Kidney (tissue), 14 donors: ENCODE data around the gene SENP3. TPM values are rescaled to one million over a fixed set of nuclear protein-coding genes. Genes with fewer than 3 reads are reported as not detected.
A peak's percentile ranks its signal among the peaks of the same experiment; 100 is the strongest.

Experiments
- DNase-seq, 5 donors: peaks; one replicate each; pipeline ENCODE4 v3.0.0-alpha.2; 2013 to 2020
- FAIRE-seq: peaks from 2 replicates; lab custom pipeline; 2012; peaks lifted over from hg19 to GRCh38; lab: Jason Lieb, UNC
- H3K27ac ChIP-seq, 2 donors: one replicate each; pipeline ENCODE4 v1.7.0; 2013; ENCODE audit warnings: low read depth in 2 of 2, low read length in 2 of 2, inconsistent platforms in 1 of 2
- H3K27me3 ChIP-seq: one replicate; pipeline ENCODE4 v1.7.1; 2013; ENCODE audit warnings: low read length, inconsistent platforms; ENCODE audit not compliant: control insufficient read depth, insufficient read depth
- H3K36me3 ChIP-seq, 3 donors: one replicate each; pipeline versions ENCODE4 v1.7.0 to v1.7.1; 2013; ENCODE audit warnings: low read length in 3 of 3, control low read depth in 1 of 3, inconsistent platforms in 1 of 3; ENCODE audit not compliant: insufficient read depth in 3 of 3, control insufficient read depth in 2 of 3
- H3K4me1 ChIP-seq, 3 donors: one replicate each; pipeline versions ENCODE4 v1.7.0 to v1.7.1; 2013; ENCODE audit warnings: low read length in 3 of 3, inconsistent platforms in 1 of 3, low read depth in 1 of 3; ENCODE audit not compliant: control insufficient read depth in 2 of 3, insufficient read depth in 2 of 3
- H3K4me3 ChIP-seq, 3 donors: one replicate each; pipeline versions ENCODE4 v1.7.0 to v1.8.1; 2013; ENCODE audit warnings: low read length in 3 of 3, control low read depth in 1 of 3, inconsistent platforms in 1 of 3
- H3K9ac ChIP-seq, 3 donors: one replicate each; pipeline versions ENCODE4 v1.7.0 to v1.7.1; 2013; ENCODE audit warnings: low read length in 3 of 3, control low read depth in 1 of 3, inconsistent platforms in 1 of 3
- H3K9me3 ChIP-seq, 3 donors: one replicate each; pipeline versions ENCODE4 v1.7.0 to v1.7.1; 2013; ENCODE audit warnings: low read length in 3 of 3, control low read depth in 1 of 3, inconsistent platforms in 1 of 3; ENCODE audit not compliant: control insufficient read depth in 2 of 3, insufficient read depth in 1 of 3
- intact Hi-C: fragments of 100-400 bp; cut with DNase I; formaldehyde crosslinking; loops from one replicate; pipeline ENCODE4 v1.11.1; 2022
- polyA plus RNA-seq: library from polyadenylated mRNA; stranded (reverse); fragments of 350-450 nt; fragmentation: Illumina TruSeq; extraction: RNeasy Lipid Tissue Mini Kit (QIAGEN cat#74804); gene quantifications from one replicate; pipeline ENCODE4 v1.2.3, GENCODE V29; 2014; ENCODE audit warnings: low read depth, low replicate concordance; ENCODE audit not compliant: insufficient read depth
- total RNA-seq: library from RNA; stranded (reverse); fragmentation: NEBNext Ultra II Directional; extraction: Animal tissue kit (Norgen Biotek cat#: 25700); gene quantifications from one replicate; pipeline ENCODE4 v1.2.1, GENCODE V29; 2021
- TF ChIP-seq, protein P1 (sequence below): IDR thresholded peaks from 3 replicates; pipeline ENCODE4 v1.5.1; 2012; ENCODE audit warnings: mild to moderate bottlenecking, moderate library complexity, borderline replicate concordance; ENCODE audit not compliant: insufficient read depth; ENCODE audit errors: extremely low read depth
- donor health status: control.
- donor health status: control.
- donor health status: control.
- donor health status: control.
- donor health status: control.
- donor health status: DM: yes; HTN: yes; CAD: no.
- donor health status: Normal renal cell carcinoma (clear cell type).

SENP3 gene
- total and polyA plus RNA-seq, 2 donors from 2014 or later: 43.5 to 50.3 TPM

DNA sequence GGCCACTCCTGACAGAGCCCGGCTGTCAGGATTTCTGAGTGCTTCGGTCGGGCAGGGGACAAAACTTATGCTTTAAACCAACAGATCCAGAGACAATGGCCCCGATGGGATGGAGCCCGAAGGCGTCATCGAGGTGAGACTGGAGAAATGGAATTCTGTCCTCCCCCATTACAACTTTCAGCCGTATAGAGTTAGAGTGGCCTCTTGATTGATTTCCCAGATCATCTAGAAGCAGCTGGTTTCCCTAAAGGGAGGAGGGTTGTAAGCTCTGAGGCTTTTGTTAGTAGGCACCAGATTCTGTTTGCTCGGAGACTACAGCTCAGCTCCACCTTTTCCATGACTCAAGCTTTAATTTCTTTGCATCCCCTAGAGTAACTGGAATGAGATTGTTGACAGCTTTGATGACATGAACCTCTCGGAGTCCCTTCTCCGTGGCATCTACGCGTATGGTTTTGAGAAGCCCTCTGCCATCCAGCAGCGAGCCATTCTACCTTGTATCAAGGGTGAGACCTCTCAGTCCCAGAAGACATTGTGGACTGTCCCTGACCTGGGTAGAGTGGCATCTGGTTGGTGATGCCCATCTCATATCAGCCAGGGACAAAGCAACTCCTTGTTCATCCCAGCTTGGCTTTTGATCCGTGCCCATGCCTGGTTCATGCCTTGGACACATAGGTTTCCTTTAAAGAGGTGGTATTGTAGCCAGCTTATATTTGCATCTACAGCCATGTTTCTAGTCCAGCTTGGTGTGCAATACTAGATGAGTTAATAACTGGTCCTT lies 12.6 kb downstream of the SENP3 start:
- Histone ChIP-seq H3K27ac (peak overlapping the region; percentile 97 to 98), H3K4me1 (peaks cover 9 to 28% (median 18%) of the 10 kb centered on the region in 3 donors), H3K36me3 (peaks cover 33 to 66% (median 50%) of the 10 kb centered on the region in 3 donors), H3K9me3 (no peaks in the 10 kb centered on the region), H3K9ac (peak overlapping the region; percentile 15 to 30 (median 19)), H3K27me3 (no peaks in the 10 kb centered on the region), H3K4me3 (peak overlapping the region; percentile 59 to 90 (median 74))
- DNase-seq (no peak), FAIRE-seq (no peak)
- TF ChIP-seq, protein P1, sequence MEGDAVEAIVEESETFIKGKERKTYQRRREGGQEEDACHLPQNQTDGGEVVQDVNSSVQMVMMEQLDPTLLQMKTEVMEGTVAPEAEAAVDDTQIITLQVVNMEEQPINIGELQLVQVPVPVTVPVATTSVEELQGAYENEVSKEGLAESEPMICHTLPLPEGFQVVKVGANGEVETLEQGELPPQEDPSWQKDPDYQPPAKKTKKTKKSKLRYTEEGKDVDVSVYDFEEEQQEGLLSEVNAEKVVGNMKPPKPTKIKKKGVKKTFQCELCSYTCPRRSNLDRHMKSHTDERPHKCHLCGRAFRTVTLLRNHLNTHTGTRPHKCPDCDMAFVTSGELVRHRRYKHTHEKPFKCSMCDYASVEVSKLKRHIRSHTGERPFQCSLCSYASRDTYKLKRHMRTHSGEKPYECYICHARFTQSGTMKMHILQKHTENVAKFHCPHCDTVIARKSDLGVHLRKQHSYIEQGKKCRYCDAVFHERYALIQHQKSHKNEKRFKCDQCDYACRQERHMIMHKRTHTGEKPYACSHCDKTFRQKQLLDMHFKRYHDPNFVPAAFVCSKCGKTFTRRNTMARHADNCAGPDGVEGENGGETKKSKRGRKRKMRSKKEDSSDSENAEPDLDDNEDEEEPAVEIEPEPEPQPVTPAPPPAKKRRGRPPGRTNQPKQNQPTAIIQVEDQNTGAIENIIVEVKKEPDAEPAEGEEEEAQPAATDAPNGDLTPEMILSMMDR: no peak
- intact Hi-C loops: no loop called here

DNA sequence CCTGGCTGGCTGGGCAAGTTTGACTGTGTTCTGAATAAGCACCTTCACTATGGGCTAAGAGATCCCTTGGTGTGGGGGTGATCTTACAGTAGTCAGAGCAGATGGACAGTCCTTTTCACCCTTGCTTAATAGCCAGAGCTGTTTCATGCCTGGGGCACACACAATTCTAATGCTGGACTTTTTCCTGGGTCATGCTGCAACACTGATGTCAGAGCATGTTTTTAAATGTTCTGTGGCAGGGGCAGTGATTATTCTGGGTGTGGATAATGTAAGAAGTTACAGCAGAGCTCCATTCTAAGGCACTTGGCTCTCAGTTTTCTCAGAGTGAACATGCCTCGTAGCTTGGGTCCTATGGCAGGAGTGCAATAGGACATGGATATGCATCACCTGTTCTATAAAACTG lies 13.8 kb downstream of the SENP3 start:
- DNase-seq (no peak), FAIRE-seq (no peak)
- no peaks in the 10 kb centered on the region for H3K27me3 ChIP-seq
- no peak overlapping the region for H3K9ac ChIP-seq
- TF ChIP-seq, protein P1: no peak
- peaks cover 9 to 37% (median 29%) of the 10 kb centered on the region in 3 donors for H3K4me1 ChIP-seq
- no peaks in the 10 kb centered on the region for H3K9me3 ChIP-seq
- peaks cover 31 to 61% (median 45%) of the 10 kb centered on the region in 3 donors for H3K36me3 ChIP-seq
- H3K27ac ChIP-seq: no peak overlapping the region
- intact Hi-C loops: no loop called here
- H3K4me3 ChIP-seq: no peak overlapping the region

DNA sequence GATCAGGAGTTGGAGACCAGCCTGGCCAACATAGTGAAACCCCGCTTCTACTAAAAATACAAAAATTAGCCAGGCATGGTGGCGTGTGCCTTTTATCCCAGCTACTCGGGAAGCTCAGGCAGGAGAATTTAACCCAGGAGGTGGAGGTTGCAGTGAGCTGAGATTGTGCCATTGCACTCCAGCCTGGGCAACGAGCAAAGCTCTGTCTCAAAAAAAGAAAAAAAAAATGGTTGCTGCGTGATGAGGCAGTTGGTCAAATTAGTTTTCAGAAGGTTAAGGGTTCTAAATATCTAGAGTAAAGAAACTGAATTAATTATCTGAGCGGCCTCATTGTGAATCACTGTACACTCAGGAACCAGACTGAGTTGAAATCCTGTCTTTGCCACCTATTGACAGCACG lies 14.2 kb downstream of the SENP3 start:
- Histone ChIP-seq H3K27me3 (no peaks in the 10 kb centered on the region), H3K9ac (no peak overlapping the region), H3K27ac (no peak overlapping the region), H3K4me3 (no peak overlapping the region), H3K9me3 (no peaks in the 10 kb centered on the region), H3K36me3 (peaks cover 31 to 57% (median 41%) of the 10 kb centered on the region in 3 donors), H3K4me1 (peaks cover 9 to 39% (median 32%) of the 10 kb centered on the region in 3 donors)
- intact Hi-C loops: no loop called here
- no peak for DNase-seq
- FAIRE-seq: no peak
- TF ChIP-seq, protein P1: no peak
